B cell (primary cell): ENCODE results near the gene KRT37. TPM values are rescaled to one million over a fixed set of nuclear protein-coding genes. Genes with fewer than 3 reads are reported as not detected.

Experiments
- ATAC-seq: fragments of 200-7000 bp; cut with Tn5 transposase; one replicate; pipeline ENCODE4 v1.10.0; 2021; ENCODE audit warnings: low read depth, mild to moderate bottlenecking, moderate number of reproducible peaks, moderate library complexity
- CTCF ChIA-PET: fragments of 350-600 bp; sonication (Branson Sonifier 250); formaldehyde crosslinking; loops from one replicate; lab custom pipeline; 2021; ENCODE audit warnings: antibody characterized with exemption, inconsistent platforms; lab: Charles Lee
- POLR2A ChIA-PET: fragments of 350-600 bp; sonication (Branson Sonifier 250); formaldehyde crosslinking; loops from one replicate; lab custom pipeline; 2021; ENCODE audit warnings: antibody characterized with exemption; lab: Charles Lee
- DNase-seq: peaks from one replicate; pipeline ENCODE4 v3.0.0; 2013
- H2AFZ ChIP-seq: 2 replicates; pipeline ENCODE4 v1.6.1; 2012; ENCODE audit warnings: mild to moderate bottlenecking, low read depth, low read length; ENCODE audit not compliant: insufficient read depth, poor library complexity, severe bottlenecking
- H3K27ac ChIP-seq, 2 donors: 1 replicate in 1 of 2; 2 replicates in 1 of 2; pipeline ENCODE4 v1.5.1; 2012 to 2013; ENCODE audit warnings: low read length in 2 of 2, mild to moderate bottlenecking in 2 of 2, moderate library complexity in 1 of 2
- H3K27me3 ChIP-seq, 4 experiments: fragments of 200-600 bp in 1 of 4; sonication (generic) in 1 of 4; replicated peaks in 1 of 4; 1 replicate in 2 of 4; 2 replicates in 2 of 4; pipeline versions ENCODE4 v1.6.1 to v1.7.0; 2013 to 2016; ENCODE audit warnings: low read length in 3 of 4, mild to moderate bottlenecking in 2 of 4, mixed read lengths in 1 of 4, moderate library complexity in 1 of 4; ENCODE audit not compliant: insufficient read depth in 4 of 4, control insufficient read depth in 3 of 4; ENCODE audit errors: control extremely low read depth in 1 of 4
- H3K36me3 ChIP-seq, 2 experiments: replicated peaks in 1 of 2; 1 replicate in 1 of 2; 2 replicates in 1 of 2; pipeline versions ENCODE4 v1.6.1 to v1.7.1; 2013; ENCODE audit warnings: low read length in 1 of 2; ENCODE audit not compliant: insufficient read depth in 2 of 2, control insufficient read depth in 1 of 2; ENCODE audit errors: control extremely low read depth in 1 of 2, extremely low read depth in 1 of 2
- H3K4me1 ChIP-seq, 2 donors: fragments of 200-600 bp in 1 of 2; sonication (generic) in 1 of 2; 1 replicate in 1 of 2; 2 replicates in 1 of 2; pipeline versions ENCODE4 v1.5.1 to v1.6.1; 2013 to 2017; ENCODE audit warnings: low read length in 2 of 2; ENCODE audit not compliant: control insufficient read depth in 2 of 2, insufficient read depth in 2 of 2
- H3K4me2 ChIP-seq: replicated peaks from 2 replicates; pipeline ENCODE3; 2012; ENCODE audit warnings: mild to moderate bottlenecking, low read depth, low read length; ENCODE audit not compliant: poor library complexity, severe bottlenecking
- H3K4me3 ChIP-seq, 5 experiments: fragments of 200-600 bp in 1 of 5; sonication (generic) in 1 of 5; 1 replicate in 3 of 5; 2 replicates in 2 of 5; pipeline versions ENCODE4 v1.5.1 to v1.7.0; 2011 to 2016; ENCODE audit warnings: low read length in 4 of 5, mild to moderate bottlenecking in 4 of 5, low read depth in 2 of 5, control low read depth in 1 of 5, moderate library complexity in 1 of 5; ENCODE audit not compliant: insufficient read depth in 1 of 5; ENCODE audit errors: control extremely low read depth in 1 of 5, extremely low read depth in 1 of 5
- H3K79me2 ChIP-seq: fragments of 200-600 bp; sonication (generic); one replicate; pipeline ENCODE4 v1.6.0; 2016; ENCODE audit warnings: low read length; ENCODE audit not compliant: control insufficient read depth, insufficient read depth
- H3K9ac ChIP-seq: fragments of 200-600 bp; sonication (generic); 2 replicates; pipeline ENCODE4 v1.6.1; 2017; ENCODE audit warnings: mild to moderate bottlenecking, low read length, moderate library complexity
- H3K9me3 ChIP-seq, 3 donors: one replicate each; pipeline versions ENCODE4 v1.6.1 to v1.7.1; 2013; ENCODE audit warnings: low read length in 2 of 3; ENCODE audit not compliant: control insufficient read depth in 2 of 3, insufficient read depth in 1 of 3; ENCODE audit errors: control extremely low read depth in 1 of 3
- H4K20me1 ChIP-seq: 2 replicates; pipeline ENCODE4 v1.6.0; 2012; ENCODE audit warnings: mild to moderate bottlenecking, low read length; ENCODE audit not compliant: insufficient read depth, control insufficient read depth, poor library complexity, severe bottlenecking
- H3K27ac Mint-ChIP-seq: one replicate; pipeline ENCODE4 v1.8.0; 2021; ENCODE audit warnings: mixed read lengths
- H3K27me3 Mint-ChIP-seq: one replicate; pipeline ENCODE4 v1.8.0; 2021; ENCODE audit warnings: mixed read lengths
- H3K4me1 Mint-ChIP-seq: one replicate; pipeline ENCODE4 v1.8.0; 2021; ENCODE audit warnings: mixed read lengths
- H3K4me3 Mint-ChIP-seq: one replicate; pipeline ENCODE4 v1.8.0; 2021; ENCODE audit warnings: mixed read lengths
- H3K9me3 Mint-ChIP-seq: one replicate; pipeline ENCODE4 v1.8.0; 2022; ENCODE audit warnings: mixed read lengths; ENCODE audit not compliant: insufficient read depth
- EZH2 ChIP-seq: IDR thresholded peaks from 2 replicates; pipeline ENCODE4 v1.6.1; 2012; ENCODE audit warnings: borderline replicate concordance, low read depth, mild to moderate bottlenecking, moderate library complexity, low read length; ENCODE audit not compliant: insufficient read depth, poor library complexity, severe bottlenecking
- WGBS: methylation state at CpG from one replicate; pipeline ENCODE4 v1.1.5; 2013; ENCODE audit warnings: missing lambda C conversion rate; ENCODE audit not compliant: insufficient coverage; 5-methylcytosine and 5-hydroxymethylcytosine counted together
- intact Hi-C: fragments of 100-400 bp; cut with micrococcal nuclease; formaldehyde crosslinking; loops from one replicate; pipeline ENCODE4 v1.10.0; 2022
- polyA plus RNA-seq: library from polyadenylated mRNA; depleted of rRNA; stranded (reverse); fragments of >200 nt; gene quantifications from 2 replicates; pipeline ENCODE4 v1.2.3, GENCODE V29; 2012
- total RNA-seq, 2 donors: library from RNA; stranded (reverse); fragments of 120-200 nt in 1 of 2; gene quantifications; 1 replicate in 1 of 2; 2 replicates in 1 of 2; pipeline versions ENCODE4 v1.2.3 to v1.2.4, GENCODE V29; 2013 to 2022
- TF ChIP-seq, protein P1 (sequence below): fragments of 200-600 bp; IDR thresholded peaks from one replicate; pipeline ENCODE4 v1.8.0; 2022; ENCODE audit warnings: antibody characterized with exemption, mild to moderate bottlenecking

KRT37 gene
- total and polyA plus RNA-seq, 2 donors (not counting 1 experiment from before 2014, with no cell fraction given): not detected

DNA sequence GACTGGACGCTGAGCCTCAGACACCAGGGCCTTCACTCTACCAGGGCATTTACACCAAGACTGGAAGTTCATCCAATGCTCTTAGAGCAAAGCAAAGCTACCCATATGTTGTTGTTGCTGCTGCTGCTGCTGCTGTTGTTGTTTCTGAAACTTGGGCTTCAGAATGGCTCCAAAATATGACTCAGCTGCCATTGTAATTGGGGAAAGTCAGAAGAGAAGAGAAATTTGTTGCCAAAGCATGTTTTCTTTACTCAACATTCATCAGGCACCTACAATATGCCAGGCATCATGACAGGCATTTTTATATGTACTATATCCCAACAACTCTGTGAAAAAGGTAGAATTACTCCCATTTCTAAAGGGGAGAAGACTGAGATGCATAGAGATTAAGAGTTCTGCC is 30.9 kb upstream of the KRT37 start:
- no peak overlapping the region for H3K9ac ChIP-seq
- Mint-ChIP-seq H3K27me3 (peaks cover 34% of the 10 kb centered on the region), H3K4me1 (no peaks in the 10 kb centered on the region), H3K4me3 (no peak overlapping the region), H3K9me3 (no peaks in the 10 kb centered on the region), H3K27ac (no peak overlapping the region)
- peaks cover 0 to 12% (median 2%) of the 10 kb centered on the region in 4 experiments for H3K27me3 ChIP-seq
- ChIA-PET CTCF (no interaction called here), POLR2A (no interaction called here)
- H3K27ac ChIP-seq: no peak overlapping the region
- no peak overlapping the region for H2AFZ ChIP-seq
- H3K4me2 ChIP-seq: no peak overlapping the region
- H3K36me3 ChIP-seq: no peaks in the 10 kb centered on the region
- no peaks in the 10 kb centered on the region for H3K4me1 ChIP-seq
- TF ChIP-seq, protein P1, sequence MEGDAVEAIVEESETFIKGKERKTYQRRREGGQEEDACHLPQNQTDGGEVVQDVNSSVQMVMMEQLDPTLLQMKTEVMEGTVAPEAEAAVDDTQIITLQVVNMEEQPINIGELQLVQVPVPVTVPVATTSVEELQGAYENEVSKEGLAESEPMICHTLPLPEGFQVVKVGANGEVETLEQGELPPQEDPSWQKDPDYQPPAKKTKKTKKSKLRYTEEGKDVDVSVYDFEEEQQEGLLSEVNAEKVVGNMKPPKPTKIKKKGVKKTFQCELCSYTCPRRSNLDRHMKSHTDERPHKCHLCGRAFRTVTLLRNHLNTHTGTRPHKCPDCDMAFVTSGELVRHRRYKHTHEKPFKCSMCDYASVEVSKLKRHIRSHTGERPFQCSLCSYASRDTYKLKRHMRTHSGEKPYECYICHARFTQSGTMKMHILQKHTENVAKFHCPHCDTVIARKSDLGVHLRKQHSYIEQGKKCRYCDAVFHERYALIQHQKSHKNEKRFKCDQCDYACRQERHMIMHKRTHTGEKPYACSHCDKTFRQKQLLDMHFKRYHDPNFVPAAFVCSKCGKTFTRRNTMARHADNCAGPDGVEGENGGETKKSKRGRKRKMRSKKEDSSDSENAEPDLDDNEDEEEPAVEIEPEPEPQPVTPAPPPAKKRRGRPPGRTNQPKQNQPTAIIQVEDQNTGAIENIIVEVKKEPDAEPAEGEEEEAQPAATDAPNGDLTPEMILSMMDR: no peak
- TF ChIP-seq EZH2: no peak
- ATAC-seq (no peak), DNase-seq (no peak)
- intact Hi-C loops: no loop called here
- WGBS: 100% methylated on average over 1 of the region's 1 CpG
- H3K4me3 ChIP-seq: no peak overlapping the region
- peaks cover 0 to 3% (median 0%) of the 10 kb centered on the region in 3 donors for H3K9me3 ChIP-seq
- no peaks in the 10 kb centered on the region for H4K20me1 ChIP-seq
- no peaks in the 10 kb centered on the region for H3K79me2 ChIP-seq

DNA sequence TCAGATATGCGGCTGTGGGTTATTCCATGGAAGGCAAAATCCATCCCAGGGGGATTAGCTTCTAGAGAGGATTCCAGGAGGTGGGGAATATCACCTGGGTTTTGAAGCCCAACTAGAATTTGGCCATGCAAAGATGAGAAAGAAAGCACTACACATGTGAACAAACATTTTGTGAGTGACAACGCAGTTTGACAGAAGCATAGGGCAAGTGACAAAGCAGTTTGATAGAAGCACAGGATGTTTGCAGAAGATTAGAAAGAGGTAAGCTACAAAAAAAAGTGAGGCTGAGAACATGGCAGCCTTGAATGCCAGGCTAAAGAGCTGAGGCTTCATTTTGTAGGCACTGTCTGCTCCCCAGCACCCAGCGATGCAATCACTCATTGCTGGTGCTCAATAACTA is 28.7 kb upstream of the KRT37 start:
- ChIA-PET CTCF (interaction anchor here (0.5 kb wide), 1 partner anchor 23 kb away, joined by 5 read pairs; no protein-coding TSS in a partner anchor), POLR2A (no interaction called here)
- Histone ChIP-seq H3K27me3 (peaks cover 0 to 12% (median 2%) of the 10 kb centered on the region in 4 experiments), H2AFZ (no peak overlapping the region), H3K36me3 (no peaks in the 10 kb centered on the region), H3K4me1 (no peaks in the 10 kb centered on the region), H3K9me3 (peaks cover 0 to 3% (median 0%) of the 10 kb centered on the region in 3 donors), H3K9ac (no peak overlapping the region), H3K4me2 (no peak overlapping the region), H3K27ac (no peak overlapping the region), H4K20me1 (no peaks in the 10 kb centered on the region), H3K79me2 (no peaks in the 10 kb centered on the region), H3K4me3 (no peak overlapping the region)
- H3K27ac Mint-ChIP-seq: no peak overlapping the region
- H3K9me3 Mint-ChIP-seq: no peaks in the 10 kb centered on the region
- WGBS: 61% methylated on average over 2 of the region's 3 CpGs
- no peaks in the 10 kb centered on the region for H3K4me1 Mint-ChIP-seq
- no peak for TF ChIP-seq EZH2
- TF ChIP-seq, protein P1: no peak
- intact Hi-C loops: no loop called here
- ATAC-seq (no peak), DNase-seq (no peak)
- H3K27me3 Mint-ChIP-seq: peaks cover 34% of the 10 kb centered on the region
- no peak overlapping the region for H3K4me3 Mint-ChIP-seq
